NOMO-1 treated with DMSO at 0.1 percent for 48 hours (cell line): ENCODE data around the gene ARHGAP26.

Experiments
- DNase-seq: peaks from one replicate; lab custom pipeline; 2025; ENCODE audit not compliant: unreplicated experiment; lab: John Stamatoyannopoulos, UW

ARHGAP26 gene

GRCh38 chr5:143056339-143056704 is 286.1 kb downstream of the ARHGAP26 start:
- no peak for DNase-seq

- no peak for DNase-seq
Observed at GRCh38 chr5:143056792-143057579, 286.8 kb downstream of the ARHGAP26 start.

- DNase-seq: peak; percentile 89
Observed at GRCh38 chr5:143057580-143057999, 287.4 kb downstream of the ARHGAP26 start.

GRCh38 chr5:143059355-143059754 is 289.2 kb downstream of the ARHGAP26 start:
- no peak for DNase-seq

GRCh38 chr5:143059976-143060765 is 290.0 kb downstream of the ARHGAP26 start:
- DNase-seq: no peak

GRCh38 chr5:143061161-143061945 is 291.2 kb downstream of the ARHGAP26 start:
- DNase-seq: no peak

GRCh38 chr5:143062379-143062778 is 292.2 kb downstream of the ARHGAP26 start:
- no peak for DNase-seq

- DNase-seq: no peak
Observed at GRCh38 chr5:143063175-143063970, 293.2 kb downstream of the ARHGAP26 start.

- DNase-seq: peak; percentile 61
Observed at GRCh38 chr5:143064218-143064641, 294.1 kb downstream of the ARHGAP26 start.

GRCh38 chr5:143064676-143065075 is 294.5 kb downstream of the ARHGAP26 start:
- DNase-seq: peak; percentile 59

- DNase-seq: peak; percentile 68
Observed at GRCh38 chr5:143065185-143065965, 295.2 kb downstream of the ARHGAP26 start.

GRCh38 chr5:143065996-143066522 is 295.9 kb downstream of the ARHGAP26 start:
- no peak for DNase-seq

- DNase-seq: peak; percentile 38
Observed at GRCh38 chr5:143066556-143067281, 296.5 kb downstream of the ARHGAP26 start.

- no peak for DNase-seq
Observed at GRCh38 chr5:143068712-143069111, 298.5 kb downstream of the ARHGAP26 start.

- no peak for DNase-seq
Observed at GRCh38 chr5:143071927-143072326, 301.8 kb downstream of the ARHGAP26 start.

GRCh38 chr5:143072734-143073133 is 302.6 kb downstream of the ARHGAP26 start:
- DNase-seq: no peak

- DNase-seq: no peak
Observed at GRCh38 chr5:143073766-143074165, 303.6 kb downstream of the ARHGAP26 start.

- DNase-seq: no peak
Observed at GRCh38 chr5:143074414-143074996, 304.3 kb downstream of the ARHGAP26 start.
